DOHH2 (cell line): ENCODE measurements around the gene NT5C1B.

Source experiments
- H3F3A ChIP-seq: fragments of 200-600 bp; sonication (generic), shearing (Covaris generic); 2 replicates; pipeline ENCODE4 v1.6.0; 2016; ENCODE audit warnings: antibody characterized with exemption, mild to moderate bottlenecking; ENCODE audit not compliant: control insufficient read depth, insufficient read depth
- H3K27ac ChIP-seq: fragments of 200-600 bp; sonication (generic); 2 replicates; pipeline ENCODE4 v1.5.1; 2014; ENCODE audit warnings: low read depth, mild to moderate bottlenecking, low read length, moderate library complexity
- H3K27me3 ChIP-seq: fragments of 200-600 bp; sonication (generic); 2 replicates; pipeline ENCODE4 v1.6.1; 2014; ENCODE audit warnings: mild to moderate bottlenecking, low read length, mixed read lengths; ENCODE audit not compliant: control insufficient read depth
- H3K36me3 ChIP-seq: fragments of 200-600 bp; sonication (generic); 2 replicates; pipeline ENCODE4 v1.6.1; 2014; ENCODE audit warnings: mild to moderate bottlenecking, low read length, moderate library complexity, mixed read lengths; ENCODE audit not compliant: control insufficient read depth
- H3K4me1 ChIP-seq: fragments of 200-600 bp; sonication (generic); 2 replicates; pipeline ENCODE4 v1.6.1; 2014; ENCODE audit warnings: mild to moderate bottlenecking, low read length, mixed read lengths; ENCODE audit not compliant: control insufficient read depth
- H3K4me2 ChIP-seq: fragments of 200-600 bp; sonication (generic); 2 replicates; pipeline ENCODE4 v1.6.0; 2014; ENCODE audit warnings: mild to moderate bottlenecking, low read length, moderate library complexity
- H3K4me3 ChIP-seq: fragments of 200-600 bp; sonication (generic); 2 replicates; pipeline ENCODE4 v1.5.1; 2014; ENCODE audit warnings: mild to moderate bottlenecking, low read length, mixed read lengths
- H3K79me2 ChIP-seq: fragments of 200-600 bp; sonication (generic); 2 replicates; pipeline ENCODE4 v1.6.1; 2014; ENCODE audit warnings: mild to moderate bottlenecking, low read length, mixed read lengths; ENCODE audit not compliant: control insufficient read depth
- H3K9me2 ChIP-seq: fragments of 200-600 bp; sonication (generic); replicated peaks from 2 replicates; pipeline ENCODE4 v1.6.1; 2014; ENCODE audit warnings: mild to moderate bottlenecking, low read length, mixed read lengths; ENCODE audit not compliant: control insufficient read depth
- H3K9me3 ChIP-seq: fragments of 200-600 bp; sonication (generic); 2 replicates; pipeline ENCODE4 v1.6.1; 2014; ENCODE audit warnings: antibody characterized with exemption, low read length, mixed read lengths; ENCODE audit not compliant: control insufficient read depth, insufficient read depth
- H4K20me1 ChIP-seq: fragments of 200-600 bp; sonication (generic); 2 replicates; pipeline ENCODE4 v1.6.0; 2014; ENCODE audit warnings: low read depth, mild to moderate bottlenecking, antibody characterized with exemption, low read length, moderate library complexity; ENCODE audit not compliant: control insufficient read depth, insufficient read depth
- EZH2phosphoT487 ChIP-seq: fragments of 200-600 bp; sonication (generic); IDR thresholded peaks from 2 replicates; pipeline ENCODE4 v1.6.1; 2017; ENCODE audit warnings: borderline replicate concordance, mild to moderate bottlenecking, antibody characterized with exemption, low read length, moderate library complexity, mixed read lengths
- TF ChIP-seq, protein P1 (sequence below): fragments of 200-600 bp; sonication (generic); IDR thresholded peaks from one replicate; pipeline ENCODE4 v1.5.1; 2014; ENCODE audit warnings: antibody characterized with exemption, mild to moderate bottlenecking, low read depth, low read length; ENCODE audit not compliant: poor library complexity, severe bottlenecking

The NT5C1B gene

DNA sequence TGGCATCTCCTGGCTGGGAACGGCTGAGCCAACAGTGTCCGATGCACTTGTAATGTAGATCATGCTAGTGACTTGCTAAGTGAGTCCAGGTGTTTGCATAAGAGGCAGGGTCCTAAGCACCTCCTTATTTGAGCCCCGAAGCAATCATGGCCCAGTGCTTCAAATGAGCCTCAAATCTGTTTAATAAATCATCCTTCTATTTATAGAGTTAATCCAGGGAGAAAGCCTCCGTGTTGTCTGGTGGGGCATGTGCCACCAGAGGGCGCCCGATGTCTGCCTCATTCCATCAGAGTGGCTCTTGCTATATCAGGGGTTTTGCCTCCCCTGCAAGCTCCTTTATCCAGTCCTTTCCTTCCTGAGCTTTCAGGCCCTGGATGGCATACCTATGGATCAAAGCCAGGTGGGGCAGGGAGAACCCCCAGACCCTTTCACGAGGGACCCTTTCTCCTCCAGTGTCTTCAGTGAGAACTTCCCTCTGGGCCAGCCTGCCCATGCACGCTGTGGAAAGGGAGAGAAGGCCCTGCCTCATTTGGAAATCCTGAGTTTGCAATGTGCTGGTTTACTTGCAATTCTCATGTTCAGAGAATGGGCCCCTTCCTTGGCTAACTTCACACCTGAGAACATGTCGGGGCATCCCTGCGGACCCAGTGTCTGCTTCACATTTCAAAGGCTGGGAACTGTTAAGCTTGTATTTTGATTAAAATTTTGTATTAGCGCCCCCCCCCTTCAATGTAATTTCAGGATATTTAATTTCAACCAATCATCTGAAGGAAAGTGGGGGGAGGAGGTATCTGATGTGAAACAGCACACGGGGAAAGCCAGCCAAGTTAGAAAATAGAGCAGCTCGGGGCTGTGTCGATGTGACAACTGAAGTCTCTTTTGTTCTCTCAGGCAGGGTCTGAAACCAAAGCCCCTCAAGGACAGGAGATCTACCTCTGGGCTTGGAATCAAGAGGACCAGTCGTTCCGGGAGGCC lies 68.6 kb downstream of the NT5C1B start:
- no peaks in the 10 kb centered on the region for H3F3A ChIP-seq
- no peaks in the 10 kb centered on the region for H3K79me2 ChIP-seq
- no peaks in the 10 kb centered on the region for H3K27me3 ChIP-seq
- no peak overlapping the region for H3K4me2 ChIP-seq
- no peak for TF ChIP-seq EZH2phosphoT487
- TF ChIP-seq, protein P1, sequence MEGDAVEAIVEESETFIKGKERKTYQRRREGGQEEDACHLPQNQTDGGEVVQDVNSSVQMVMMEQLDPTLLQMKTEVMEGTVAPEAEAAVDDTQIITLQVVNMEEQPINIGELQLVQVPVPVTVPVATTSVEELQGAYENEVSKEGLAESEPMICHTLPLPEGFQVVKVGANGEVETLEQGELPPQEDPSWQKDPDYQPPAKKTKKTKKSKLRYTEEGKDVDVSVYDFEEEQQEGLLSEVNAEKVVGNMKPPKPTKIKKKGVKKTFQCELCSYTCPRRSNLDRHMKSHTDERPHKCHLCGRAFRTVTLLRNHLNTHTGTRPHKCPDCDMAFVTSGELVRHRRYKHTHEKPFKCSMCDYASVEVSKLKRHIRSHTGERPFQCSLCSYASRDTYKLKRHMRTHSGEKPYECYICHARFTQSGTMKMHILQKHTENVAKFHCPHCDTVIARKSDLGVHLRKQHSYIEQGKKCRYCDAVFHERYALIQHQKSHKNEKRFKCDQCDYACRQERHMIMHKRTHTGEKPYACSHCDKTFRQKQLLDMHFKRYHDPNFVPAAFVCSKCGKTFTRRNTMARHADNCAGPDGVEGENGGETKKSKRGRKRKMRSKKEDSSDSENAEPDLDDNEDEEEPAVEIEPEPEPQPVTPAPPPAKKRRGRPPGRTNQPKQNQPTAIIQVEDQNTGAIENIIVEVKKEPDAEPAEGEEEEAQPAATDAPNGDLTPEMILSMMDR = peak; percentile 96
- H3K9me3 ChIP-seq = no peaks in the 10 kb centered on the region
- no peak overlapping the region for H3K27ac ChIP-seq
- no peak overlapping the region for H3K4me3 ChIP-seq
- H3K4me1 ChIP-seq = no peaks in the 10 kb centered on the region
- no peaks in the 10 kb centered on the region for H3K9me2 ChIP-seq
- H3K36me3 ChIP-seq = no peaks in the 10 kb centered on the region
- H4K20me1 ChIP-seq = no peaks in the 10 kb centered on the region

DNA sequence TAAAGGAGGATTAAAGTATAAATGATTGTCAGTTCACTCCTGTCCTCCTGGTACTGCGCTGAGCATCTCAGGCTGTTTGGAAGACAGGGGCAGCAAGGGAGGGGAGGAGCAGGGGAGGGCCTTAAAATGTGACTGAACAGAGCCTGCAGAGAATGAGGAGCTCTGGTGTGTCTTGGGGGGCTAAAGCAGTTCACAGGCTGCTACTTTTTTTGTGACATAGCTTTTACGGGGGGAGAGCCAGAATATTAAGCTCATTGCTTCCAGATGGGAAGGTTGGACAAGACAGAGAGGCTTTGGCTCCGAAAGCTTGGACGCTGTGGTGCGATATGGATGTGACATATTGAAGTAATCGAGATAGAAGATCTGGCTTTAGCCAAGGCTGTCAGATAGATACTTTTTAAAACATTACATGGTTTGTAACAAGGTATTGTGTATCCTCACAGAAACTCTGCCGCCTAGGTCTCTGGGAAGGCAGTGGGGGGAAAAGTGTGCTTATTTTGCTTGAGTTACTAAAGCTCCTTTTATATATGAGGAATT lies 69.4 kb downstream of the NT5C1B start:
- no peaks in the 10 kb centered on the region for H3K4me1 ChIP-seq
- H3F3A ChIP-seq = no peaks in the 10 kb centered on the region
- H3K4me2 ChIP-seq = no peak overlapping the region
- no peak for TF ChIP-seq EZH2phosphoT487
- TF ChIP-seq, protein P1 = no peak
- no peaks in the 10 kb centered on the region for H3K79me2 ChIP-seq
- H3K36me3 ChIP-seq = no peaks in the 10 kb centered on the region
- H4K20me1 ChIP-seq = no peaks in the 10 kb centered on the region
- H3K4me3 ChIP-seq = no peak overlapping the region
- no peaks in the 10 kb centered on the region for H3K27me3 ChIP-seq
- H3K27ac ChIP-seq = no peak overlapping the region
- no peaks in the 10 kb centered on the region for H3K9me3 ChIP-seq
- H3K9me2 ChIP-seq = no peaks in the 10 kb centered on the region

DNA sequence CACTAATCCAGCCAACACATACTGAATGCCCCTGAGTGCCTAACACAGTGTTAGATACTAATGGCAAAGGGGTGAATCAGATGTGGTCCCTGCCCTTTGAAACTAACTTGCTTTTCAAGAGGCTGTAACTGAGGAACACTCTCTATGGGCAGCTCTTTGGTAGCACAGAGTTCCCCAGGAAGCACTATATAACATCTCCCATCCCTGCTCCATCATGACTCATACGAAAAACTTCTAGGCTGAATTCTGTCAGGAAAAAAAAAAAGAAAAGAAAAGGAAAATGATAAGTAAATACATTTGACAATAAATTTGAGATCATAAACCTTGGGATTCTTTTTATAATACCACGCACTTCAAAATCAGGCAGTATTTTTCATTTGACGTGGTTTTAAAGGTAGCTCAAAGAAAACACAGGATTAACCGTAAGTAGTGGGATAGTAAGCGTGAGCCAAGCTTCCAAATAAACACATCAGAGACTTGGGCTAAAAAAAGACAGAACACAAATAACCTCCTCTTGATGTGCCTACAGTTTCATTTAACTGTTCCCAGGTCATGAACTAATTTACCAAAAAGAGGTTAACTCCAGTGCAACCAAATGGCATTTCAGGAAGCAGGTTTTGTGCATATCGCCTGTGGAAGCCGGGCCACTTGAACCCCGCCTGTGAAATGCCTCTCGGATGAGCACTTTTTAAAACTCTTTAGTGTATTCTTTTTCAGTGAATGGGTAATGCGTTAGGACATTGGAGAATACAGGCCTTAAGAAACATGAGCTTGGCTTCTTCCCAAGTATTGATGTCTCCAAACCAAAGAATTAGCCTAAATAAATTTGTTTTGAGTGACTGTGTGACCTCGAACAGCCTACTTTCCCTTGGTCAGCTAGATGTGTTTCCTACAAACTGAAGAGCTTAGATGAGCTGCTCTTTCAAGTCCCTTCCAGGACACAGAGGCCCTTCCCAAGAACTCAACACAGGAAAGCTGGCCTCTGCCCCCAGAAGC lies 71.0 kb downstream of the NT5C1B start:
- no peaks in the 10 kb centered on the region for H4K20me1 ChIP-seq
- H3K9me3 ChIP-seq = no peaks in the 10 kb centered on the region
- H3K4me1 ChIP-seq = no peaks in the 10 kb centered on the region
- H3F3A ChIP-seq = no peaks in the 10 kb centered on the region
- no peak for TF ChIP-seq EZH2phosphoT487
- TF ChIP-seq, protein P1 = no peak
- no peak overlapping the region for H3K4me2 ChIP-seq
- no peak overlapping the region for H3K4me3 ChIP-seq
- H3K9me2 ChIP-seq = no peaks in the 10 kb centered on the region
- H3K79me2 ChIP-seq = no peaks in the 10 kb centered on the region
- no peaks in the 10 kb centered on the region for H3K27me3 ChIP-seq
- no peaks in the 10 kb centered on the region for H3K36me3 ChIP-seq
- no peak overlapping the region for H3K27ac ChIP-seq
